Measurements from ENCODE around the gene DENND1A. TPM values are rescaled to one million over a fixed set of nuclear protein-coding genes. Genes with fewer than 3 reads are reported as not detected.

Gene DENND1A
- total and polyA plus RNA-seq, 2 experiments from 2014 or later = 13.1 to 28.7 TPM

GRCh38 chr9:123485216-123485615, 444.7 kb downstream of the DENND1A start (continued):
- TF ChIP-seq ETS1 (IDR thresholded peaks at IDR 0.05) = no peak
- no peak for TF ChIP-seq EZH2 (IDR thresholded peaks at IDR 0.05; ENCODE audit: low read depth, unreplicated experiment)
- TF ChIP-seq EZH2phosphoT487 (IDR thresholded peaks at IDR 0.05; ENCODE audit: unreplicated experiment) = no peak

GRCh38 chr9:123484130-123484529, 445.8 kb downstream of the DENND1A start:
- Mint-ChIP-seq H3K4me3 (no peak overlapping the region), H3K4me1 (peaks cover 51% of the 10 kb centered on the region), H3K9me3 (no peaks in the 10 kb centered on the region; the same call in 1 of the 3 replicates), H3K36me3 (ENCODE audit: low read depth) (no peaks in the 10 kb centered on the region), H3K27me3 (ENCODE audit: insufficient read depth, low read depth, poor library complexity) (peaks cover 4% of the 10 kb centered on the region), H3K27ac (no peak overlapping the region)
- TF ChIP-seq NANOG (IDR thresholded peaks at IDR 0.05; ENCODE audit: borderline replicate concordance) = no peak
- no peak for TF ChIP-seq ZNF114 (CRISPR knock-in tag; IDR thresholded peaks at IDR 0.05)
- TF ChIP-seq REST (IDR thresholded peaks at IDR 0.05; ENCODE audit: unreplicated experiment) = no peak
- TF ChIP-seq STAT1 (IDR thresholded peaks at IDR 0.05; ENCODE audit: unreplicated experiment) = no peak
- TF ChIP-seq EZH2phosphoT487 (IDR thresholded peaks at IDR 0.05; ENCODE audit: unreplicated experiment) = no peak
- no peak for TF ChIP-seq EZH2 (IDR thresholded peaks at IDR 0.05; ENCODE audit: low read depth, unreplicated experiment)
- no peak for TF ChIP-seq POLR2AphosphoS5 (IDR thresholded peaks at IDR 0.05; ENCODE audit: low read depth)
- no peak for TF ChIP-seq ZNF331 (CRISPR knock-in tag; IDR thresholded peaks at IDR 0.05; ENCODE audit: low read depth)
- no peak for DNase-seq (ENCODE audit: low spot score)
- Histone ChIP-seq H3K4me1 (ENCODE audit: insufficient read depth) (peaks cover 41% of the 10 kb centered on the region), H2AFZ (no peak overlapping the region), H4K20me1 (replicated peaks; ENCODE audit: insufficient read depth) (0 out of 2 replicates have a peak, but pooled peaks cover 2% of the 10 kb centered on the region), H3K4me2 (no peak overlapping the region), H3F3A (replicated peaks; ENCODE audit: low read depth) (no peaks in the 10 kb centered on the region), H3K4me3 (no peak overlapping the region), H3K27me3 (ENCODE audit: insufficient read depth) (no peaks in the 10 kb centered on the region), H3K9me2 (ENCODE audit: insufficient read depth) (no peaks in the 10 kb centered on the region; the same call in 1 of the 2 replicates), H3K79me2 (replicated peaks; ENCODE audit: insufficient read depth) (no peaks in the 10 kb centered on the region), H3K36me3 (ENCODE audit: insufficient read depth) (no peaks in the 10 kb centered on the region), H3K27ac (ENCODE audit: low read depth) (no peak overlapping the region)
- no peak for ATAC-seq
